K562 (cell line): Measurements from ENCODE around the gene GLP2R.

Experiments used
- CTCF ChIP-seq, 3 experiments: IDR thresholded peaks in 2 of 3; conservative IDR thresholded peaks in 1 of 3; 2 replicates each; pipeline ENCODE4 v1.5.1; 2011 to 2012; ENCODE audit warnings: low read length in 3 of 3, mild to moderate bottlenecking in 3 of 3, control low read depth in 2 of 3, improper control_type of control experiment in 1 of 3, inconsistent platforms in 1 of 3, low read depth in 1 of 3, mixed read lengths in 1 of 3, moderate library complexity in 1 of 3; ENCODE audit not compliant: insufficient read depth in 2 of 3
- ESRRA ChIP-seq: fragments of 450-650 bp; IDR thresholded peaks from 2 replicates; pipeline ENCODE4 v1.6.1; 2014; ENCODE audit warnings: low read depth, mild to moderate bottlenecking, moderate library complexity, borderline replicate concordance
- HDGF ChIP-seq: fragments of 450-650 bp; IDR thresholded peaks from 2 replicates; pipeline ENCODE4 v1.6.1; 2016
- HMGN3 ChIP-seq: IDR thresholded peaks from 2 replicates; pipeline ENCODE4 v1.6.1; 2011; ENCODE audit warnings: borderline replicate concordance, low read depth, mild to moderate bottlenecking, mixed read lengths, low read length; ENCODE audit not compliant: insufficient read length; ENCODE audit errors: extremely low read depth
- KLF6 ChIP-seq: fragments of 250-450 bp; sonication (Bioruptor Pico); IDR thresholded peaks from 2 replicates; pipeline ENCODE4 v1.4.0; 2020; ENCODE audit warnings: mild to moderate bottlenecking, moderate library complexity, borderline replicate concordance
- NFXL1 ChIP-seq: fragments of 450-650 bp; formaldehyde crosslinking; IDR thresholded peaks from 2 replicates; pipeline ENCODE4 v1.4.0; 2021; ENCODE audit warnings: mild to moderate bottlenecking
- POLR2A ChIP-seq: fragments of 450-650 bp; conservative IDR thresholded peaks from 2 replicates; pipeline ENCODE4 v1.6.1; 2016
- PTTG1 ChIP-seq: fragments of 450-650 bp; IDR thresholded peaks from 2 replicates; pipeline ENCODE4 v1.6.1; 2016; ENCODE audit warnings: low read depth, mild to moderate bottlenecking, missing genetic modification characterization, missing compliant biosample characterization
- RCOR1 ChIP-seq, 2 experiments: IDR thresholded peaks; 2 replicates each; pipeline ENCODE4 v1.6.1; 2012; ENCODE audit warnings: low read depth in 2 of 2, low read length in 2 of 2, borderline replicate concordance in 1 of 2, improper control_type of control experiment in 1 of 2
- SAP30 ChIP-seq: fragments of 200-600 bp; sonication (generic); IDR thresholded peaks from 2 replicates; pipeline ENCODE4 v1.6.1; 2012; ENCODE audit warnings: borderline replicate concordance, low read depth, mild to moderate bottlenecking, moderate library complexity, low read length, control low read depth, inconsistent platforms; ENCODE audit not compliant: insufficient read depth, poor library complexity, severe bottlenecking
- SREBF2 ChIP-seq: sonication (generic); formaldehyde crosslinking; IDR thresholded peaks from 2 replicates; pipeline ENCODE4 v1.4.0; 2020; ENCODE audit warnings: mild to moderate bottlenecking, missing genetic modification reagents
- TFAP4 ChIP-seq: sonication (generic); formaldehyde crosslinking; IDR thresholded peaks from 2 replicates; pipeline ENCODE4 v1.8.0; 2022; ENCODE audit warnings: missing genetic modification reagents, mild to moderate bottlenecking, moderate library complexity, borderline replicate concordance
- USF2 ChIP-seq: sonication (generic); formaldehyde crosslinking; IDR thresholded peaks from 2 replicates; pipeline ENCODE4 v1.5.0; 2020; ENCODE audit warnings: missing genetic modification reagents

GRCh38 chr17:9883451-9883850 lies 57.7 kb downstream of the GLP2R start:
- TF ChIP-seq KLF6: no peak
- no peak for TF ChIP-seq HDGF
- no peak for TF ChIP-seq HMGN3
- TF ChIP-seq PTTG1 (tag): no peak
- TF ChIP-seq CTCF (IDR thresholded peaks at IDR 0.05 in 2 of 3, conservative IDR thresholded peaks at IDR 0.05 in 1 of 3; ENCODE audit: insufficient read depth in 2 of 3, low read depth in 1 of 3, low read length in 3 of 3): no peak
- TF ChIP-seq ESRRA: no peak
- TF ChIP-seq RCOR1 (IDR thresholded peaks at IDR 0.05; ENCODE audit: borderline replicate concordance in 1 of 2, low read depth in 2 of 2, low read length in 2 of 2): no peak
- no peak for TF ChIP-seq SAP30
- TF ChIP-seq NFXL1 (CRISPR knock-in tag): no peak
- TF ChIP-seq USF2 (CRISPR knock-in tag): no peak
- no peak for TF ChIP-seq TFAP4 (CRISPR knock-in tag)
- no peak for TF ChIP-seq SREBF2
- no peak for TF ChIP-seq POLR2A
